ENCODE measurements around the gene DYRK3.

Gene DYRK3

DNA sequence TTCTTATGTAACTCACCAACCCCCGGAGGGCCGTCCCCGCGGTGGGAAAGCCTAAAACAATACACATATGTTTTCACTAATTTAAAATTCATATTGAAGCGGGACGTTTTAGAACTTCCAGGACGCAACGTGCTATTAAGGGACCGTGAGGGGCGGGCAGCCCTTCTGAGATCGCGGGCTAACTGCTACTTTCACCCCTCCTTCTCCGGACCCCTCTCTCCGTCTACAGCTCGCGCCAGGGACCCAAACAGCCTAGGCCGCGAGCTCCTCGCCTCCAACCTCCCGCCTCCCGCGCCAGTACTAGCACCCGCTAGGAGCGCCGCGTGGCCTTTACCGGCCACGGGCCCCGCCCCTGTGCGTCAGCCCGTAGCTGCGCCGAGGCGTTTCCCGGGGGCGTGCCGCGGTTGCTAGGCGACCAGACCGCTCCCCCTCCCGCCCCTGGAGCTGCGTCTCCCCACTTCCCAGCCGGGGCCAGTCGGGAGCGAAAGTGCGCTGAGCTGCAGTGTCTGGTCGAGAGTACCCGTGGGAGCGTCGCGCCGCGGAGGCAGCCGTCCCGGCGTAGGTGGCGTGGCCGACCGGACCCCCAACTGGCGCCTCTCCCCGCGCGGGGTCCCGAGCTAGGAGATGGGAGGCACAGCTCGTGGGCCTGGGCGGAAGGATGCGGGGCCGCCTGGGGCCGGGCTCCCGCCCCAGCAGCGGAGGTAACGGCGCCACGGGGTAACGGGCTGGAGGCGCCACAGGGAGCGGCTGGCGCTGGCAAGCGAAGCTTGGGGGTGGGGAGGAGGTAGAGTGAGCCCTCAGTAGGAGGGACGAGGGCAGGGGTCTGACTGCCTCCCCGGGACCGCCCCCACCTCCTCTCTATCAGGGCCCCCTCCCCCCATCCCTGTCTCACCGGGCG is at the start of gene DYRK3:
DYRK3 (plus strand) TSS at position 457 of the 898 bp plus-strand sequence; CDS start at position 625, 168 bp downstream.
- peak within 1 kb of the TSS; percentile 86 for H3K4me3 ChIP-seq (ENCODE audit: low read depth, low read length)
- ChIA-PET CTCF (interaction anchor here (0.9 to 42.9 kb wide), 21 partner anchors 9 to 351 kb away, joined by 3 to 1486 read pairs (median 11); partner anchors contain the start of gene EIF2D), POLR2A (interaction anchor here (0.6 to 1.5 kb wide), 12 partner anchors 9 to 286 kb away, joined by 3 to 16 read pairs (median 4); partner anchors contain the start of genes EIF2D, FCMR and IKBKE)
- TF ChIP-seq, protein P1, sequence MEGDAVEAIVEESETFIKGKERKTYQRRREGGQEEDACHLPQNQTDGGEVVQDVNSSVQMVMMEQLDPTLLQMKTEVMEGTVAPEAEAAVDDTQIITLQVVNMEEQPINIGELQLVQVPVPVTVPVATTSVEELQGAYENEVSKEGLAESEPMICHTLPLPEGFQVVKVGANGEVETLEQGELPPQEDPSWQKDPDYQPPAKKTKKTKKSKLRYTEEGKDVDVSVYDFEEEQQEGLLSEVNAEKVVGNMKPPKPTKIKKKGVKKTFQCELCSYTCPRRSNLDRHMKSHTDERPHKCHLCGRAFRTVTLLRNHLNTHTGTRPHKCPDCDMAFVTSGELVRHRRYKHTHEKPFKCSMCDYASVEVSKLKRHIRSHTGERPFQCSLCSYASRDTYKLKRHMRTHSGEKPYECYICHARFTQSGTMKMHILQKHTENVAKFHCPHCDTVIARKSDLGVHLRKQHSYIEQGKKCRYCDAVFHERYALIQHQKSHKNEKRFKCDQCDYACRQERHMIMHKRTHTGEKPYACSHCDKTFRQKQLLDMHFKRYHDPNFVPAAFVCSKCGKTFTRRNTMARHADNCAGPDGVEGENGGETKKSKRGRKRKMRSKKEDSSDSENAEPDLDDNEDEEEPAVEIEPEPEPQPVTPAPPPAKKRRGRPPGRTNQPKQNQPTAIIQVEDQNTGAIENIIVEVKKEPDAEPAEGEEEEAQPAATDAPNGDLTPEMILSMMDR (IDR thresholded peaks at IDR 0.05; ENCODE audit: insufficient read depth, low read length, missing control alignments): no peak
- DNase-seq (ENCODE audit: low read depth, low spot score): no peak

DNA sequence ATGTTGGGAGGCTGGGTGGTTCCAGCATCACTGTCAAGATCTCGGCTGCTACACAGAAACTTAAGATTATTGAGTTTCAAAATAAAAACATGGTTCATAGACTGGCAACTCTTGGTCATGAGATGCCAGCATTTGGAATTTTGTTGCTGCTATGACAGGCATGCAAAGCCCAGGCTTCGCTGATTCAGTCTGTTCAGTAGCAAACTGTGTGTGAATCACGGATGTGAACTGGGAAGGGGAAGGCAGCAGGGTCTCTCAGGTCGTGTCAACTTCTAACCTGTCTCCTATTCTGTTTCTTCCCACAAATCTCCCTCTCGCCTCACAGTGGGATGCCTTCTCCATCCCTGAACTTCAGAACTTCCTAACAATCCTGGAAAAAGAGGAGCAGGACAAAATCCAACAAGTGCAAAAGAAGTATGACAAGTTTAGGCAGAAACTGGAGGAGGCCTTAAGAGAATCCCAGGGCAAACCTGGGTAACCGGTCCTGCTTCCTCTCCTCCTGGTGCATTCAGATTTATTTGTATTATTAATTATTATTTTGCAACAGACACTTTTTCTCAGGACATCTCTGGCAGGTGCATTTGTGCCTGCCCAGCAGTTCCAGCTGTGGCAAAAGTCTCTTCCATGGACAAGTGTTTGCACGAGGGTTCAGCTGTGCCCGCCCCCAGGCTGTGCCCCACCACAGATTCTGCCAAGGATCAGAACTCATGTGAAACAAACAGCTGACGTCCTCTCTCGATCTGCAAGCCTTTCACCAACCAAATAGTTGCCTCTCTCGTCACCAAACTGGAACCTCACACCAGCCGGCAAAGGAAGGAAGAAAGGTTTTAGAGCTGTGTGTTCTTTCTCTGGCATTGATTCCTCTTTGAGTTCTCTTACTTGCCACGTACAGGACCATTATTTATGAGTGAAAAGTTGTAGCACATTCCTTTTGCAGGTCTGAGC is 48.6 kb upstream of the DYRK3 start:
- TF ChIP-seq, protein P1 (IDR thresholded peaks at IDR 0.05; ENCODE audit: insufficient read depth, low read length, missing control alignments): no peak
- POLR2A ChIA-PET: no interaction called here
- CTCF ChIA-PET: interaction anchor here (0.8 to 16.6 kb wide), 12 partner anchors 7 to 108 kb away, joined by 3 to 568 read pairs (median 24); partner anchors contain the start of genes EIF2D and RASSF5
- no peak for DNase-seq (ENCODE audit: low read depth, low spot score)
- H3K4me3 ChIP-seq (ENCODE audit: low read depth, low read length): no peak overlapping the region

DNA sequence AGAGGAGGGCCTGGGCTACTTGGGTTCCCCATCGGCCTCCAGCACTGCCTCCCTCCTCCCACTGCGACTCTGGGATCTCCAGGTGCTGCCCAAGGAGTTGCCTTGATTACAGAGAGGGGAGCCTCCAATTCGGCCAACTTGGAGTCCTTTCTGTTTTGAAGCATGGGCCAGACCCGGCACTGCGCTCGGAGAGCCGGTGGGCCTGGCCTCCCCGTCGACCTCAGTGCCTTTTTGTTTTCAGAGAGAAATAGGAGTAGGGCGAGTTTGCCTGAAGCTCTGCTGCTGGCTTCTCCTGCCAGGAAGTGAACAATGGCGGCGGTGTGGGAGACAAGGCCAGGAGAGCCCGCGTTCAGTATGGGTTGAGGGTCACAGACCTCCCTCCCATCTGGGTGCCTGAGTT is 47.4 kb upstream of the DYRK3 start:
- no peak overlapping the region for H3K4me3 ChIP-seq (ENCODE audit: low read depth, low read length)
- ChIA-PET CTCF (interaction anchor here (1.2 to 16.6 kb wide), 12 partner anchors 8 to 109 kb away, joined by 4 to 568 read pairs (median 16); partner anchors contain the start of genes EIF2D and RASSF5), POLR2A (no interaction called here)
- no peak for DNase-seq (ENCODE audit: low read depth, low spot score)
- TF ChIP-seq, protein P1 (IDR thresholded peaks at IDR 0.05; ENCODE audit: insufficient read depth, low read length, missing control alignments): no peak

DNA sequence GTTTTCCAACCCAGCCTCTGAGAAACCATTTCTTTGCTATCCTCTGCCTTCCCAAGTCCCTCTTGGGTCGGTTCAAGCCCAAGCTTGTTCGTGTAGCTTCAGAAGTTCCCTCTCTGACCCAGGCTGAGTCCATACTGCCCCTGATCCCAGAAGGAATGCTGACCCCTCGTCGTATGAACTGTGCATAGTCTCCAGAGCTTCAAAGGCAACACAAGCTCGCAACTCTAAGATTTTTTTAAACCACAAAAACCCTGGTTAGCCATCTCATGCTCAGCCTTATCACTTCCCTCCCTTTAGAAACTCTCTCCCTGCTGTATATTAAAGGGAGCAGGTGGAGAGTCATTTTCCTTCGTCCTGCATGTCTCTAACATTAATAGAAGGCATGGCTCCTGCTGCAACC is 46.8 kb upstream of the DYRK3 start:
- ChIA-PET CTCF (interaction anchor here (1.4 to 15.3 kb wide), 9 partner anchors 8 to 110 kb away, joined by 5 to 568 read pairs (median 12); partner anchors contain the start of genes EIF2D and RASSF5), POLR2A (no interaction called here)
- TF ChIP-seq, protein P1 (IDR thresholded peaks at IDR 0.05; ENCODE audit: insufficient read depth, low read length, missing control alignments): no peak
- DNase-seq (ENCODE audit: low read depth, low spot score): no peak
- no peak overlapping the region for H3K4me3 ChIP-seq (ENCODE audit: low read depth, low read length)

DNA sequence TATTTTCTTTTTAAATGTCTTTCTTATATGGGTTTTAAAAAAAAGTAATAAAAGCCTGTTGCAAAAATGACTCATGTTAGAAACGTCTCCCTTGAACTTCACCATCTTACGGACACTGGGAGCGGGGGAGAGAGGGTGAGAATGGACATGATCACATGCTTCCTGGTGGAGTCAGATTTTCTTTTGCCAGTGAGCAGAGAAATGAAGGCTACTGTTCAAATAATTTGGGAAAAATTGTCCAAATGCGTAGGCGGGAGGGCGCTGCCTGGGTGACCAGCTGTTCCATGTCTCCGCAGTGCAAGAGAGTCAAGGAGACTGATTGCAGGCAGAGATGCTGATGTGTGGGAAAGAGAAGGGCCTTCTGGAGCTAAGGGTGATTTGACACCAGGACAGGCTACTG is 46.1 kb upstream of the DYRK3 start:
- CTCF ChIA-PET: interaction anchor here (1.1 to 15.3 kb wide), 9 partner anchors 9 to 111 kb away, joined by 3 to 568 read pairs (median 12); partner anchors contain the start of genes EIF2D and RASSF5
- no peak overlapping the region for H3K4me3 ChIP-seq (ENCODE audit: low read depth, low read length)
- TF ChIP-seq, protein P1 (IDR thresholded peaks at IDR 0.05; ENCODE audit: insufficient read depth, low read length, missing control alignments): no peak
- DNase-seq (ENCODE audit: low read depth, low spot score): peak; percentile 80
- POLR2A ChIA-PET: no interaction called here

Measured in AG04449 (cell line).